DMS79 treated with DMSO at 0.1 percent for 48 hours (cell line): ENCODE data around the gene FRAT2.

Source experiments
- DNase-seq: peaks from one replicate; lab custom pipeline; 2025; lab: John Stamatoyannopoulos, UW

Gene FRAT2

GRCh38 chr10:97325754-97326153 lies 8.8 kb downstream of the FRAT2 start:
- no peak for DNase-seq

- no peak for DNase-seq
These were observed 11.0 kb downstream of the FRAT2 start for GRCh38 chr10:97323501-97323900.

GRCh38 chr10:97321804-97322190 lies 12.7 kb downstream of the FRAT2 start:
- DNase-seq, result peak; percentile 78

DNA sequence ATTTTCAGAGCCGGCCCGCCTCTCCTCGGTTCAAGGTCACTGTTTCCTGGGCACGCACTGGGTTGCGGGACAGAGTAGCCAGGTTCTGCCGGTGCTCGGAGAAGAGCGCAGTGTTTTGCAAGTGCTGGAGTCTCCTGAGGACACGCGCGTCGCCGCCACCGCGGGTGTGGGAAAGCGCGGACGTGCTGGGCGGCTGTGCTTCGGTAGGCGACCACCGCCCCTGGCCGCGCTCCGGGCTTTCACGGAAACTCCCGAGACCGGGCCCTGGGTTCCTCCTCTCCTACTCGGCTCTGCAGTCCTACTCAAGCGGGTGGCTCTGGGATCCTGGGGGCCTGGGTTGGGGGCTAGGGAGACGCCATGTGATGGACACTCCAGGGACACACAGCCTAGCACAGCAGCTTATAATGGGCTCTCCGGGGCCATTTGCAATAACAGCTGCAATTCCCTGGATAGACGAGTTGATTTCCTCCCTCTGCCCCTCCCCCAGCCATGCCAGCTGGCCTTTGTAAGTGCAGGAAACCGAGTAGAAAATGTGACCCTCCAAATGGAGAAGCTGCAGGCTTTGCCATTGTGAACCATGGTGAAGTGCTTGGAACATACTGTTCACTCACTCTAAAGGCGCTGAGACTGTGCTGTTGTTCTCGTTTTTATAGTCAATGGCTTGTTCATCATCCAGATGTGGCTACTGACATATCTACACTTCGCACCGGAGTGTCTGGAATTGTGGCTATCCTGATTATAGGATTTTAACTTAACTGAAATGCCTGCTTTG lies 13.3 kb downstream of the FRAT2 start:
- DNase-seq, result peak; percentile 35

- DNase-seq, result no peak
These were observed 14.0 kb downstream of the FRAT2 start for GRCh38 chr10:97320480-97321031.

GRCh38 chr10:97319671-97320479 lies 14.7 kb downstream of the FRAT2 start:
- DNase-seq, result no peak

DNA sequence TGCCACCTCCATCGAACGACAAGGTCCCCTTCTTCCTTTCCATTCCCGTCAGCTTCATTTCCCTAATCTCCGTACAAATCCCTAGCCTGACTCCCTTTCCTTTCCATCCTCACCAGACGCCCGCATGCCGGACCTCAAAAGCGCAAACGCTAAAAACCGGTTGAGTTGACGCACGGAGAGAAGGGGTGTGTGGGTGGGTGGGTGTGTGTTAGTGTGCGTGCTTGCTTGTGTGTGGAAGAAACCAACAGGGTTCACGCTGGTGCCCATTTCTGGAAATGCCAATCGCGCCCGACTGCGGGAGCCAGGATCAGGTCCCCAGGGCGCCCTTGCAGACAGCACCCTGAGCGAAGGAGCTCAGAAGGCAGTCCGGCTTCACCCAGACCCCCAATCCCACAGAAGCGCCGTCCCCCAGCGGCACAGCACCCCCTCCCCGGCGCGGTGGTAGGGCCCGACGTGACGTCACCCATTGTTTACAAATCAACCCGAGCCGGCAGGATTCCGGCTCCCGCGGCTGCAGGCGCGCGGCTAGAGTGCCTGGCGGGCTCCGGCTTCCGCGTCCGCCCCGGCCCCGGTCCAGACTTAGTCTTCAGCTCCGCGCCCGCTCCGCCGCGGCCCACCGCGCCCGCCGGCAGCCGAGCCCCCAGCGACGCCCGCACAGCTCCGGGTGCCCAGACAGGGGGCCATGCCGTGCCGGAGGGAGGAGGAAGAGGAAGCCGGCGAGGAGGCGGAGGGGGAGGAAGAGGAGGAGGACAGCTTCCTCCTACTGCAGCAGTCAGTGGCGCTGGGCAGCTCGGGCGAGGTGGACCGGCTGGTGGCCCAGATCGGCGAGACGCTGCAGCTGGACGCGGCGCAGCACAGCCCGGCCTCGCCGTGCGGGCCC lies 15.5 kb downstream of the FRAT2 start, which contains the start of gene FRAT1:
TSS of gene FRAT1 (plus strand) at position 500 of the 880 bp plus-strand sequence. CDS start at position 683, 183 bp downstream.
- DNase-seq, result peak; percentile 65

DNA sequence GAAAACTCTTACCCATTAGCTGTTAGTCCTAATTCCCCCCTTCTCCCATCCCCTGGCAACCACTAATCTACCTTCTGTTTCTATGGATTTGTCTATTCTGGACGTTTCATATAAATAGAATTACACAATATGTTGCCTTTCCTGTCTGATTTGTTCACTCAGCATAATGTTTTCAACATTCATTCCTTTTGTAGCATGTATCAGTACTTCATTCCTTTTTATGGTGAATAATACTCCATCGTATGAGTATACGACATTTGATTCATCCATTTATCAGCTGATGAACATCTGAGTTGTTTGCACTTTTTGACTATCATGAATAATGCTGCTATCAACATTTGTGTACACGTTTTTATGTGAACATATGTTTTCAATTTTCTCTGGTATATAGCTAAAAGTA lies 19.9 kb downstream of the FRAT2 start:
- no peak for DNase-seq

GRCh38 chr10:97312897-97313296 lies 21.6 kb downstream of the FRAT2 start:
- no peak for DNase-seq

- no peak for DNase-seq
These were observed 23.4 kb downstream of the FRAT2 start for GRCh38 chr10:97311111-97311626.

DNA sequence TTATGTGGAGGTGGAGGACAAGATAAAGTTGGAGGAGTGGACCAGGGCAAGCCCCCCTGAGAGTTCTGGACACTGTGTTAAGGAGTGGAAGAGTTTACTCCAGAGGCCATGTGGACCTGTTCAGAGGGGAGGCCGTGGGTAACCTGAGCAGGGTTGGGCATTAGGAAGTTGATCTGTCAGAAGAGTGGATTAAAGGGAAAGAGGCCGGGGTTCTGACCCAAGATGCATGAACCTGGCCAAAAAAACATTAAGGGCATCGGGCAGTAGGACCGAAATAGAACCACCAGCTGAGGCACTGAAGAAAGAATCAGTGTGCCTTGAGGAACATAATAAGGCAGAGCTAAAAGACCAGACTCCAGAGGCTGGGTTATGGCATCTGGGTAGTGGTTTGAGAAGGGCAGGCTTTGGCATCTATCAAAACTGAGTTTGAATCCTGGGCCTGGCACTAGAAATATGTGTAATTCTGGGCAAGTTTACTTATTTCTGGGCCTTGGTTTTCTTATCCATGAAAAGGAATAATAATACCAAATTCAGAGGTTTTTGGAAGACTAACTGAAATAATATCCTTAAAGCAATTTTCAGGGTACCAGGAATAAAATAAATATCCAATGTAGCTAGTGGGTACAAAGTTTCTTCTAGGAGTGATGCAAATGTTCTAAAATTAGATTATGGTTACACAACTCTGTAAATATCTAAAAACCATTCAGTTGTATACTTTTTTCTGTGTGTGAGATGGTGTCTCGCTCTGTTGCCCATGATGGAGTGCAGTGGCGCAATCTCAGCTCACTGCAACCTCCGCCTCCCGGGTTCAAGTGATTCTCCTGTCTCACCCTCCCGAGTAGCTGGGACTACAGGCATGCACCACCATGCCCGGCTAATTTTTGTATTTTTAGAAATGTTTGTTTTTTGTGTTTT lies 26.4 kb downstream of the FRAT2 start:
- no peak for DNase-seq

- DNase-seq, result no peak
These were observed 27.1 kb downstream of the FRAT2 start for GRCh38 chr10:97307441-97307840.

- DNase-seq, result no peak
These were observed 32.3 kb downstream of the FRAT2 start for GRCh38 chr10:97302088-97302791.

DNA sequence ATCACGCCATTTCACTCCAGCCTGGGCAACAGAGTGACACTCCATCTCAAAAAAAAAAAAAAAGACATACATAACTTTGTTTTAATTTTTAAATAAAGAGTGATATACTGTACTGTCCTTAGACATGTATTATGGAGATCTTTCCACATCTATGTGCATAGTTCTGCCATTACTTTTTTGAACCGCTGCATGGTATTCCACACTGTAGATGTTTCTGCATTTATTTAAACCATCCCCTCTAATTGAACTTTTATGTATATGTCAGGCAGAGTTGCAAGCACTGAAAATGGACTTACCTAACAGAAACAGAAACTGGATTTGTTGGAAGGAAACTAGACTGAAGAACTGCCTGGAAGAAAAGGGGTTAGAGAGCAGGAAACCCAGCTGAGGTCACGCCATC lies 33.5 kb downstream of the FRAT2 start:
- no peak for DNase-seq

DNA sequence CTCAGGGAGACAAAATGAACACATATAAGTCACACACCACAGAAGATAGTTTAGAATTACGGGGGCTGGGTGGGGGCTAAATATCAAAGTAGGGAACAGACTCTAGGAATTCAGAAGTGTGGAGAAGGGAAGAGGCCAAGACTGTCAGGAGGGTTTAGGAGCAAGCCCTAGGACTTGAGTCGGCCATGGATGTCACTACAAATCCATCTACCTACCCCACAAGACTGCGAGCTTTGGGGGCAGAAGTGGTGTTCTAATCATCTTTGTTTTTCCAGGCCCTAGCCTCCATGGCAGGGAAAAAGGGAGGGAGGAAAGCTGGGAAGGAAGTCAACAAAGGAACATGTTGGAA lies 36.3 kb downstream of the FRAT2 start:
- DNase-seq, result no peak

- no peak for DNase-seq
These were observed 36.8 kb downstream of the FRAT2 start for GRCh38 chr10:97297556-97298222.

GRCh38 chr10:97292862-97293198 lies 41.7 kb downstream of the FRAT2 start:
- no peak for DNase-seq

DNA sequence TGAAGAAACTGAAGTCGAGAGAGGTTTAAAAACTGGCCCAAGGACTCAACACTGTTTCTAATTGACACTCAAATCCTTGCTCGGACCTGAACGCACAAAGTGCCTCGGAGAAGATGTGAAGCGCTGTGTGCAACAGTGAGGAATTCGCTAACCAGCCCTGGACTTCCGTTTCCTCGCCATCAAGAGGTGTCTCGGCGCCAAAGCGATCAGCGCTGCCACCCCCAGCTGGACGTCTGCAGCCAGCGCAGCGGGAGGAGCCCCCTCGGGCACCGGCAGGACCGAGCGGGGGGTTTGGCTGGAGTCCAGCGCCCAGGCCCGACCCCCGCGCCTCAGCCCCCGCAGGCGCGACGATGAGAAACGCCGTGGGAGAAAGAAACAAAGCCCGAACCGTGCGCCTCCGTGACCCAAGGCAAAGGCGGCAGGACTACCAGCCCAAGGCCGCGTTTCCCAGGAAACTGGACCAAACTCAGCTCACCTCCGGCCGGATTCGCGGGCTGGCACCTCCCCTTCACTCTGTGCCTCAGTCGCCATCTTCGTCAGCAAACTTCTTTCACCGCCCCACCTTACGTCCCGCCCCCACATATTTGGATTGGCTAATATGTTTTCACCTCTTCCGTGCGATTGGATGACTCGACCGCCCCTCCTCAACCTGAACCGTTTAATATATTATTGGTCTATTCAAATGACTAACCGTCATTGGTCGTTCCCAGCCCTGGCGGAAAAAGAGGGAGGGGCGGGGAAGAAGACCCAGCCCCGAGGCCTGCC lies 42.2 kb downstream of the FRAT2 start, which contains the start of gene ARHGAP19:
TSS of gene ARHGAP19 (minus strand) at position 541 of the 765 bp plus-strand sequence. CDS start at position 531, 10 bp downstream.
- peak; percentile 87 for DNase-seq
